HCT116 (cell line): ENCODE data around the gene MT2A. TPM values are rescaled to one million over a fixed set of nuclear protein-coding genes. Genes with fewer than 3 reads are reported as not detected.

Experiments
- ATAC-seq: fragments of 200-7000 bp; cut with Tn5 transposase; 2 replicates; pipeline ENCODE4 v1.9.1; 2020; ENCODE audit warnings: mild to moderate bottlenecking, moderate library complexity
- BruUV-seq: library from RNA; stranded (reverse); fragments of 400-500 nt; replicated peaks from 2 replicates; lab custom pipeline; 2021; lab: Mats Ljungman, UMichigan
- CTCF ChIA-PET: fragments of 300-600 bp; sonication (Branson Sonifier 250); formaldehyde crosslinking; loops from one replicate; lab custom pipeline; 2021; ENCODE audit warnings: antibody characterized with exemption; lab: Charles Lee
- POLR2A ChIA-PET: fragments of 300-600, 350-600 bp; sonication (Branson Sonifier 250); formaldehyde crosslinking; loops from one replicate; lab custom pipeline; 2021; ENCODE audit warnings: antibody characterized with exemption; lab: Charles Lee
- RAD21 ChIA-PET, 2 experiments: fragments of 300-600 bp; sonication (Branson Sonifier 250); formaldehyde crosslinking; loops; one replicate each; lab custom pipeline; 2023; ENCODE audit warnings: low total read pairs in 2 of 2; ENCODE audit not compliant: uncharacterized antibody in 2 of 2, unreplicated experiment in 2 of 2, low non-redundant PET in 1 of 2; lab: Charles Lee
- DNase-seq: peaks from one replicate; pipeline ENCODE4 v3.0.0-alpha.2; 2010; ENCODE audit warnings: low read depth, low spot score
- H2AFZ ChIP-seq: fragments of 200-600 bp; shearing (Covaris generic), sonication (generic); 2 replicates; pipeline ENCODE4 v1.6.1; 2017; ENCODE audit warnings: low read depth, mixed run types, mixed read lengths, antibody characterized with exemption, low read length; ENCODE audit not compliant: poor library complexity, severe bottlenecking
- H3K27ac ChIP-seq: 2 replicates; pipeline ENCODE4 v1.5.1; 2012; ENCODE audit warnings: low read depth, low read length
- H3K27me3 ChIP-seq: fragments of 200-600 bp; sonication (generic); 2 replicates; pipeline ENCODE4 v1.6.1; 2016; ENCODE audit warnings: mixed run types, low read length, mixed read lengths; ENCODE audit not compliant: insufficient read depth
- H3K36me3 ChIP-seq, 2 experiments: fragments of 200-500 bp in 1 of 2; fragments of 200-600 bp in 1 of 2; sonication (Bioruptor generic) in 1 of 2; sonication (generic) in 1 of 2; 2 replicates each; pipeline versions ENCODE4 v1.5.1 to v1.6.1; 2014 to 2016; ENCODE audit warnings: low read length in 2 of 2, inconsistent platforms in 1 of 2, mixed read lengths in 1 of 2, mixed run types in 1 of 2; ENCODE audit not compliant: insufficient read depth in 2 of 2, control insufficient read depth in 1 of 2
- H3K4me1 ChIP-seq, 2 experiments: fragments of 200-600 bp in 1 of 2; sonication (generic) in 1 of 2; 2 replicates each; pipeline versions ENCODE4 v1.5.1 to v1.6.1; 2012 to 2017; ENCODE audit warnings: low read length in 2 of 2, inconsistent platforms in 1 of 2, mild to moderate bottlenecking in 1 of 2, mixed read lengths in 1 of 2, mixed run types in 1 of 2, moderate library complexity in 1 of 2; ENCODE audit not compliant: insufficient read depth in 2 of 2, control insufficient read depth in 1 of 2
- H3K4me2 ChIP-seq: fragments of 200-600 bp; sonication (generic); 2 replicates; pipeline ENCODE4 v1.6.1; 2017; ENCODE audit warnings: mixed run types, low read length, mixed read lengths
- H3K4me3 ChIP-seq, 2 experiments: fragments of 200-600 bp in 1 of 2; sonication (generic) in 1 of 2; replicated peaks in 1 of 2; 2 replicates each; pipeline ENCODE4 v1.5.1; 2011 to 2016; ENCODE audit warnings: low read length in 2 of 2, control low read depth in 1 of 2, low read depth in 1 of 2, mild to moderate bottlenecking in 1 of 2, mixed read lengths in 1 of 2, mixed run types in 1 of 2
- H3K79me2 ChIP-seq: fragments of 200-600 bp; sonication (generic); 2 replicates; pipeline ENCODE4 v1.6.1; 2017; ENCODE audit warnings: mild to moderate bottlenecking, mixed run types, low read length, moderate library complexity, mixed read lengths; ENCODE audit not compliant: insufficient read depth
- H3K9ac ChIP-seq: fragments of 200-600 bp; sonication (generic); 2 replicates; pipeline ENCODE4 v1.6.1; 2016; ENCODE audit warnings: low read length, mixed read lengths
- H3K9me2 ChIP-seq: fragments of 200-600 bp; sonication (generic), shearing (Covaris generic); 2 replicates; pipeline ENCODE4 v1.6.1; 2017; ENCODE audit warnings: mixed run types, mild to moderate bottlenecking, moderate library complexity; ENCODE audit not compliant: insufficient read depth
- H3K9me3 ChIP-seq, 2 experiments: fragments of 200-500 bp in 1 of 2; fragments of 200-600 bp in 1 of 2; sonication (Bioruptor generic) in 1 of 2; sonication (generic) in 1 of 2; 2 replicates each; pipeline ENCODE4 v1.6.1; 2014 to 2017; ENCODE audit warnings: low read length in 2 of 2, mixed read lengths in 2 of 2, inconsistent platforms in 1 of 2, low read depth in 1 of 2, mild to moderate bottlenecking in 1 of 2, mixed run types in 1 of 2, moderate library complexity in 1 of 2; ENCODE audit not compliant: control insufficient read depth in 1 of 2, insufficient read depth in 1 of 2
- H4K20me1 ChIP-seq: fragments of 200-600 bp; sonication (generic), shearing (Covaris generic); 2 replicates; pipeline ENCODE4 v1.6.1; 2017; ENCODE audit warnings: mixed run types, mild to moderate bottlenecking, moderate library complexity; ENCODE audit not compliant: insufficient read depth
- ATF3 ChIP-seq: IDR thresholded peaks from 2 replicates; pipeline ENCODE4 v1.6.1; 2012
- CBX3 ChIP-seq: IDR thresholded peaks from 2 replicates; pipeline ENCODE4 v1.6.1; 2012; ENCODE audit warnings: low read depth
- CEBPB ChIP-seq: IDR thresholded peaks from 2 replicates; pipeline ENCODE4 v1.6.1; 2012; ENCODE audit warnings: low read depth
- CTCF ChIP-seq, 3 experiments: fragments of 200-600 bp in 1 of 3; sonication (generic) in 1 of 3; IDR thresholded peaks in 2 of 3; conservative IDR thresholded peaks in 1 of 3; 2 replicates each; pipeline ENCODE4 v1.5.1; 2012 to 2017; ENCODE audit warnings: low read depth in 2 of 3, low read length in 2 of 3, antibody characterized with exemption in 1 of 3, borderline replicate concordance in 1 of 3, control low read depth in 1 of 3, mild to moderate bottlenecking in 1 of 3, mixed read lengths in 1 of 3, mixed run types in 1 of 3, moderate library complexity in 1 of 3; ENCODE audit not compliant: insufficient read depth in 1 of 3
- EGR1 ChIP-seq: IDR thresholded peaks from 2 replicates; pipeline ENCODE4 v1.6.1; 2012; ENCODE audit warnings: low read depth
- ELF1 ChIP-seq: IDR thresholded peaks from 2 replicates; pipeline ENCODE4 v1.6.1; 2012; ENCODE audit warnings: low read depth, borderline replicate concordance
- MAX ChIP-seq: IDR thresholded peaks from 2 replicates; pipeline ENCODE4 v1.6.1; 2012
- POLR2AphosphoS5 ChIP-seq: IDR thresholded peaks from 2 replicates; pipeline ENCODE4 v1.6.1; 2011; ENCODE audit warnings: mild to moderate bottlenecking, low read depth, low read length, moderate library complexity
- RAD21 ChIP-seq: IDR thresholded peaks from 2 replicates; pipeline ENCODE4 v1.6.1; 2012; ENCODE audit warnings: low read depth, mild to moderate bottlenecking
- REST ChIP-seq: IDR thresholded peaks from 2 replicates; pipeline ENCODE4 v1.6.1; 2012; ENCODE audit warnings: low read depth
- SP1 ChIP-seq: IDR thresholded peaks from 2 replicates; pipeline ENCODE4 v1.6.1; 2012; ENCODE audit warnings: low read depth
- SRF ChIP-seq: IDR thresholded peaks from 2 replicates; pipeline ENCODE4 v1.6.1; 2012; ENCODE audit warnings: low read depth
- ZBTB33 ChIP-seq: IDR thresholded peaks from 2 replicates; pipeline ENCODE4 v1.6.1; 2011; ENCODE audit warnings: mild to moderate bottlenecking, low read length, moderate library complexity; ENCODE audit not compliant: insufficient replicate concordance; ENCODE audit errors: extremely low read depth
- ZFX ChIP-seq: fragments of 450-650 bp; IDR thresholded peaks from 2 replicates; pipeline ENCODE4 v1.6.1; 2017
- ZNF274 ChIP-seq: fragments of 200-500 bp; sonication (Bioruptor generic); IDR thresholded peaks from 2 replicates; pipeline ENCODE4 v1.6.1; 2014; ENCODE audit warnings: mild to moderate bottlenecking, low read depth, low read length, inconsistent platforms
- intact Hi-C: fragments of 100-400 bp; cut with micrococcal nuclease; formaldehyde crosslinking; loops from 2 replicates; pipeline ENCODE4 v1.10.0; 2022
- total RNA-seq: library from RNA; stranded (reverse); gene quantifications from one replicate; pipeline ENCODE4 v1.2.1, GENCODE V29; 2021; ENCODE audit not compliant: unreplicated experiment

MT2A gene
- total RNA-seq, 1 experiment from 2014 or later, result 710 TPM

GRCh38 chr16:56614549-56614991, 6.2 kb downstream of the MT2A start:
- POLR2A ChIA-PET, result interaction anchor here (16.1 kb wide), 1 partner anchor 10 kb away, joined by 344 read pairs; the partner anchor contains the start of gene MT1E
- no peaks in the 10 kb centered on the region for H4K20me1 ChIP-seq
- H3K9me2 ChIP-seq, result no peaks in the 10 kb centered on the region
- CTCF ChIA-PET, result interaction anchor here (1.6 kb wide), 1 partner anchor 14 kb away, joined by 3 read pairs; no protein-coding TSS in a partner anchor
- peak overlapping the region; percentile 22; the same call in 1 of the 2 replicates for H3K27ac ChIP-seq
- no peak for DNase-seq
- RAD21 ChIA-PET, result no interaction called here
- H3K4me2 ChIP-seq, result peak overlapping the region; percentile 31
- ATAC-seq, result no peak
- no peak overlapping the region for H3K4me3 ChIP-seq
- H3K9ac ChIP-seq, result no peak overlapping the region
- H3K9me3 ChIP-seq, result no peaks in the 10 kb centered on the region
- H3K4me1 ChIP-seq, result peaks cover 46 to 57% of the 10 kb centered on the region in 2 experiments
- intact Hi-C loops, result no loop called here
- peaks cover 3% of the 10 kb centered on the region; the same call in 1 of the 2 replicates for H3K79me2 ChIP-seq
- H3K27me3 ChIP-seq, result no peaks in the 10 kb centered on the region
- no peak overlapping the region for H2AFZ ChIP-seq
- no TSS peak for BruUV-seq
- TF ChIP-seq REST, result no peak
- TF ChIP-seq ELF1, result no peak
- TF ChIP-seq EGR1, result no peak
- no peak for TF ChIP-seq POLR2AphosphoS5
- TF ChIP-seq ATF3, result no peak
- TF ChIP-seq SRF, result no peak
- no peak for TF ChIP-seq MAX
- TF ChIP-seq ZBTB33, result no peak
- TF ChIP-seq ZFX, result no peak
- TF ChIP-seq RAD21, result no peak
- no peak for TF ChIP-seq SP1
- TF ChIP-seq CTCF (IDR thresholded peaks at IDR 0.05 in 2 of 3, conservative IDR thresholded peaks at IDR 0.05 in 1 of 3; ENCODE audit: borderline replicate concordance in 1 of 3, insufficient read depth in 1 of 3, low read depth in 2 of 3, low read length in 2 of 3), result no peak
- TF ChIP-seq ZNF274, result no peak
- no peak for TF ChIP-seq CBX3
- no peak for TF ChIP-seq CEBPB
- no peaks in the 10 kb centered on the region for H3K36me3 ChIP-seq
